IMR-90 (cell line): ENCODE measurements around the gene SAMD11. TPM values are rescaled to one million over a fixed set of nuclear protein-coding genes. Genes with fewer than 3 reads are reported as not detected.

Source experiments
- BHLHE40 ChIP-seq: fragments of 150-350 bp; IDR thresholded peaks from 2 replicates; pipeline ENCODE4 v1.6.1; 2016; ENCODE audit warnings: mild to moderate bottlenecking, low read depth, low read length
- CHD1 ChIP-seq: IDR thresholded peaks from 2 replicates; pipeline ENCODE4 v1.6.1; 2012; ENCODE audit warnings: low read depth, low read length, improper control_type of control experiment
- FOS ChIP-seq: fragments of 150-350 bp; IDR thresholded peaks from 2 replicates; pipeline ENCODE4 v1.6.1; 2016; ENCODE audit warnings: low read depth, low read length
- MAZ ChIP-seq: IDR thresholded peaks from 2 replicates; pipeline ENCODE4 v1.6.1; 2012; ENCODE audit warnings: low read depth, mild to moderate bottlenecking, low read length, improper control_type of control experiment, moderate library complexity, borderline replicate concordance
- RAD21 ChIP-seq: IDR thresholded peaks from 2 replicates; pipeline ENCODE4 v1.6.1; 2012; ENCODE audit warnings: low read length, improper control_type of control experiment
- RCOR1 ChIP-seq: IDR thresholded peaks from 2 replicates; pipeline ENCODE4 v1.6.1; 2012; ENCODE audit warnings: mild to moderate bottlenecking, low read length, improper control_type of control experiment; ENCODE audit not compliant: insufficient replicate concordance
- polyA plus RNA-seq, 3 experiments: library from polyadenylated mRNA; depleted of rRNA; stranded (reverse); fragments of >200 nt; gene quantifications; 2 replicates each; pipeline ENCODE4 v1.2.3, GENCODE V29; 2012; ENCODE audit warnings: low replicate concordance in 1 of 3
- total RNA-seq: library from RNA; depleted of rRNA; stranded (reverse); fragments of >200 nt; gene quantifications from 2 replicates; pipeline ENCODE4 v1.2.3, GENCODE V29; 2012

SAMD11 gene
- total and polyA plus RNA-seq, 2 of the 4 experiments (the other 2 are of a cell fraction): 5.9 to 22.9 TPM

GRCh38 chr1:964691-965525 is 41.2 kb downstream of the SAMD11 start (continued):
- TF ChIP-seq RCOR1 (no peak), RAD21 (no peak), CHD1 (no peak), MAZ (no peak), FOS (no peak), BHLHE40 (no peak)
